ENCODE measurements around the gene IGFL4. TPM values are rescaled to one million over a fixed set of nuclear protein-coding genes. Genes with fewer than 3 reads are reported as not detected.

Gene IGFL4
- total RNA-seq, 2 donors from 2014 or later = not detected

GRCh38 chr19:46077815-46078167 is 37.0 kb upstream of the IGFL4 start:
- peaks cover 18% of the 10 kb centered on the region for H3K27me3 ChIP-seq
- H3K36me3 ChIP-seq = no peaks in the 10 kb centered on the region
- H3K9ac ChIP-seq (ENCODE audit: low read depth in 2 of 2, low read length in 2 of 2) = no peak overlapping the region
- intact Hi-C loops (cut with DNase I) = loop anchor here (2.0 kb wide), 2 partner anchors 49 to 113 kb away; no protein-coding TSS in a partner anchor
- TF ChIP-seq CTCF (IDR thresholded peaks at IDR 0.05) = no peak
- DNase-seq = no peak
- H3K4me1 ChIP-seq = no peaks in the 10 kb centered on the region
- H3K27ac ChIP-seq = no peak overlapping the region
- no peaks in the 10 kb centered on the region for H3K9me3 ChIP-seq
- H3K4me3 ChIP-seq = no peak overlapping the region

- Histone ChIP-seq H3K4me3 (peak overlapping the region; percentile 6), H3K9ac (ENCODE audit: low read depth in 2 of 2, low read length in 2 of 2) (no peak overlapping the region), H3K36me3 (no peaks in the 10 kb centered on the region), H3K4me1 (no peaks in the 10 kb centered on the region), H3K27ac (no peak overlapping the region), H3K27me3 (peaks cover 18% of the 10 kb centered on the region), H3K9me3 (no peaks in the 10 kb centered on the region)
- intact Hi-C loops (cut with DNase I) = loop anchor here (2.0 kb wide), 2 partner anchors 48 to 114 kb away; no protein-coding TSS in a partner anchor
- DNase-seq = peak; percentile 68
- peak; percentile 74 for TF ChIP-seq CTCF (IDR thresholded peaks at IDR 0.05)
Measured at GRCh38 chr19:46076951-46077814, 36.4 kb upstream of the IGFL4 start.

GRCh38 chr19:46076031-46076880 is 35.5 kb upstream of the IGFL4 start:
- H3K9ac ChIP-seq (ENCODE audit: low read depth in 2 of 2, low read length in 2 of 2) = no peak overlapping the region
- DNase-seq = no peak
- H3K4me1 ChIP-seq = no peaks in the 10 kb centered on the region
- no peak overlapping the region for H3K4me3 ChIP-seq
- H3K9me3 ChIP-seq = no peaks in the 10 kb centered on the region
- H3K27me3 ChIP-seq = peaks cover 18% of the 10 kb centered on the region
- no peak overlapping the region for H3K27ac ChIP-seq
- no peaks in the 10 kb centered on the region for H3K36me3 ChIP-seq
- intact Hi-C loops (cut with DNase I) = loop anchor here (2.0 kb wide), 2 partner anchors 47 to 115 kb away; no protein-coding TSS in a partner anchor
- no peak for TF ChIP-seq CTCF (IDR thresholded peaks at IDR 0.05)

- Histone ChIP-seq H3K9ac (ENCODE audit: low read depth in 2 of 2, low read length in 2 of 2) (no peak overlapping the region), H3K4me3 (no peak overlapping the region), H3K36me3 (no peaks in the 10 kb centered on the region), H3K4me1 (no peaks in the 10 kb centered on the region), H3K9me3 (no peaks in the 10 kb centered on the region), H3K27ac (no peak overlapping the region), H3K27me3 (peaks cover 18% of the 10 kb centered on the region)
- intact Hi-C loops (cut with DNase I) = no loop called here
- DNase-seq = no peak
- TF ChIP-seq CTCF (IDR thresholded peaks at IDR 0.05) = no peak
Measured at GRCh38 chr19:46073268-46073922, 32.6 kb upstream of the IGFL4 start.

- intact Hi-C loops (cut with DNase I) = no loop called here
- H3K9me3 ChIP-seq = no peaks in the 10 kb centered on the region
- H3K9ac ChIP-seq (ENCODE audit: low read depth in 2 of 2, low read length in 2 of 2) = no peak overlapping the region
- no peaks in the 10 kb centered on the region for H3K4me1 ChIP-seq
- H3K27me3 ChIP-seq = no peaks in the 10 kb centered on the region
- no peaks in the 10 kb centered on the region for H3K36me3 ChIP-seq
- H3K4me3 ChIP-seq = no peak overlapping the region
- no peak overlapping the region for H3K27ac ChIP-seq
- TF ChIP-seq CTCF (IDR thresholded peaks at IDR 0.05) = no peak
- DNase-seq = no peak
Measured at GRCh38 chr19:46069806-46070341, 29.1 kb upstream of the IGFL4 start.

Data from colonic mucosa (tissue), 4 donors.